Measurements from ENCODE around the gene TRPM2.

TRPM2 gene

DNA sequence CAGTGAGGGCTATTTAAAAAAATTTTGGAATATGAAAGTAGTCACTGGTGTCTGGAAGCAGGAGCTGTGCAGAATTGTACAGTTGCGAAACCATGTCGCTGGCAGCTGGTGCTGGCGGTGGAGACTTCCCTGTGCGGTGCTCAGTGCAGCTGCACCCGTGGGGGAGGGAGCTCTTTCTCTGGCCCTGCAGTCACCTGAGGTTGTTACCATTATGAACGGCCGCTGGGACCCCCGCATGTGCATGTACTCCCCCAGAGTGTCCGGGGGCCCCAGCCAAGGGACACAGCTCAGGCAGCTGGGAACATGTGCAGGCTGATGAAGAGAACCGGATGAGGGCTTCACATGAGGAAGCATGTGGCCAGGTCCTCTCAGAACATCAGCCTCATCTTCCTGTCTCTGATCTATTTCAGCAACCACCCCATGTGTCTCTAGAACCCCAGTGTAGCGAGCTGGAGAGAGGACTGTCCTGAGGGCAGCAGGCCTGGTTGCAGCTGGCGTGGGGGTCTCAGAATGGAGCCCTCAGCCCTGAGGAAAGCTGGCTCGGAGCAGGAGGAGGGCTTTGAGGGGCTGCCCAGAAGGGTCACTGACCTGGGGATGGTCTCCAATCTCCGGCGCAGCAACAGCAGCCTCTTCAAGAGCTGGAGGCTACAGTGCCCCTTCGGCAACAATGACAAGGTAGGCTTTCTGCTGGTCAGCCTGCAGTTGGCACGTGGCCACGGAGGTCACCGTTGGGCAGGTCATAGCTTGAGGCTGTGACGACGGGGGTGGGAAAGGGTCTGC lies at the start of gene TRPM2:
Gene TRPM2, plus strand, starts transcription at position 431 of the 780 bp plus-strand sequence. Its CDS starts 80 bp downstream, at position 511.
- DNase-seq (ENCODE audit: low spot score): no peak

DNA sequence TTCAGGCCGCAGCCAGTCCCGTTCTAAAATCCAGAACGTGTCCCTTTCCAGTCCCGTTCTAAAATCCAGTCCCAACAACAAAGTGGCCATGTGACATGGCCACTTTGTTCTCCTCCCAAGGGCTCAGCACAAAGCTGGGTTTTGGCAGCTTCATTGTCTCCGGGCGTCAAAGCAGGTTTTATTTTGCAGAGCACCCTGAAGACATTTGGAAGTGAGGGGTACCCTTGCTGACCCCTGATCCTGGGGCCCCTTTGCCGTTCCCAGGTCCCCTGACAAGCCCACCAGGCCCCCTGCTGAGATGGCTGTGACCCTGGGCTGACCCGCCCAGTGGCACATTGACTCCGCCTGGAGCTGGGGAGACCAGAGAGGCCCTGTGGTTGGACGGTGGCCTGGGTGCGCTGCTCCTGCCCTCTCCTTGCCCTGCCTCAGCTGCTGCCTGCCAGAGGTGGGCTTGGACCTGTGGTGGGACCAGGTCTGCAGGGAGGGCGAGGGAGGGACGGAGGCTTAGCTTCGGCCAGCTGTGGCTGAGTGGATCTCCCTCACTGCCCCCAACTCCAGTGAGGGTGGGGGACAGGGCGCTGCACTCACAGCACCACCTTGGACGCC lies 49.3 kb upstream of the TRPM2 start:
- no peak for DNase-seq (ENCODE audit: low spot score)

DNA sequence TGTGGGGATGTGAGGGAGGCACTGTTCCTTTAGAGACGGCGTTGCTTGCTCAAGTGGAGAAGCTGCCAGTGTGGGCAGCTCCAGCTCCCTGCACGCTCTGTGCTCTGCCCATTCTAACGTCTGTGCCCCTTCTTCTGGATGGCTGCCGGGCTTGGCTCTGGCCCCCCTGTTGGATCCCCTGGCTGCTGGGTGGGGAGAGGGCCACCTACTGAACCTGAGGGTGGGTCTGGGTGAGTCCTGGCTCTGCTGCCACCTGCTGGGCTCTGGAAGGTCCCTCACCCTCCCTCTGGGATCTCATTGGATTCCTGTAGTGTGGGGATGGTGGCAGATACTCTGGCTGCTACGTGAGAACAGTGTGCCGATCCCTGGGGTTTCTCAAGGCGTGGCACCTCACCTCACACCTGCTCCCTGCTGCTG lies 48.5 kb upstream of the TRPM2 start:
- DNase-seq (ENCODE audit: low spot score): peak; percentile 79

DNA sequence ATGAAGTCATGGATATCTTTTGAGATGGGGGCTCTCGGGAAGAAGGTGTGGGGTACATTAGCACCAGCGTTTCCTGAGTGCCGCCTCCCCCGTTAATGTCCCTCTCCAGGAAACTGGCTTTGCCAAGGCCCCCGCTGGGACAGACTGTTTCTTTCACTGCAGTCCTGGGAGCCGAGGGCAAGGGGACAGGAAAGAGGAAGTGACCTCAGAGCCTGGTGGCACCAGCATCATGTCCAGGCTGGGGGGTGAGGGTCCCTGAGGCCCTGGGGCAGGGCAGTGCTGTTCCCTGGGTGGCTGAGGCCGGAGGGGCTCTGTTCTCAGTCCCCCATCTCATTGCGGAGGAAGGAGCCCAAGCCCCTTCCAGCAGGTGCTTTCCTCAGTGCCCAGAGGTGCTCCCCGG lies 47.7 kb upstream of the TRPM2 start:
- DNase-seq (ENCODE audit: low spot score): no peak

DNA sequence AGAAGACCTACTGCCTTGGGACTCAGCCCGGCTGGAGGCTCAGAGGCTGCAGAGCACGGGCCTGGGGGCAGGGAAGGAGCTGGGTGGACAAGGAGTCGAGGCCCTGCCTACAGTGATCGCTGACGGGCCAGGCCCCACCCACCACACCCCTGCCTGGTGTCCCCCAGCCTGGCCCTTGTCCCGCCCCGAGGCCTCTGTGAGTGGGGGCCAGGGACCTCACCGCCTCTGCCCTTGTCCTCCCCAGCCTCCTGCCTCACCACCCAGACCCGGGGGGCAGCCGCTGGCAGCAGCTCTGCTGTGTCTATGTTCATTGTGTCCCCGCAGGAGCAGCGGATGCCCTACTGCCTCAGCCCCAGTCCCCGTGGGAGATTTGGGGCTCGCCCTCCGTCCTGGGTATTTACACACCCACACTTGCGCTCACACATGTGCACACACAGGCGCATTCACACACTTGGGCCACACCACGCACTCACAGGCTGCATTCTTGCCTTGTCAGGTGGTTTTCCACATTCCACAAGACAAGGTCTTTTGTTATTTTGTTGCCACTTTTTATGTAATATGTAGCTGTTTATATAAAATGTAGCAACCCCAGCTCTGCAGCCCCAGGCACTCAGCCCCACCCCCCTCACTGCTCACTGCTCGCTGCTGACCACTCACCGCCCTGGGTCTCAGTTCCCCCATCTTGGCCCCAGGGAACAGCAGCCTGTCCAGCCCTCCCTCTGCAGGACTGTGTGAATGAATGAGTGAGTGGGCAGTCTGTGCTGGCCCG lies 46.3 kb upstream of the TRPM2 start:
- DNase-seq (ENCODE audit: low spot score): no peak

DNA sequence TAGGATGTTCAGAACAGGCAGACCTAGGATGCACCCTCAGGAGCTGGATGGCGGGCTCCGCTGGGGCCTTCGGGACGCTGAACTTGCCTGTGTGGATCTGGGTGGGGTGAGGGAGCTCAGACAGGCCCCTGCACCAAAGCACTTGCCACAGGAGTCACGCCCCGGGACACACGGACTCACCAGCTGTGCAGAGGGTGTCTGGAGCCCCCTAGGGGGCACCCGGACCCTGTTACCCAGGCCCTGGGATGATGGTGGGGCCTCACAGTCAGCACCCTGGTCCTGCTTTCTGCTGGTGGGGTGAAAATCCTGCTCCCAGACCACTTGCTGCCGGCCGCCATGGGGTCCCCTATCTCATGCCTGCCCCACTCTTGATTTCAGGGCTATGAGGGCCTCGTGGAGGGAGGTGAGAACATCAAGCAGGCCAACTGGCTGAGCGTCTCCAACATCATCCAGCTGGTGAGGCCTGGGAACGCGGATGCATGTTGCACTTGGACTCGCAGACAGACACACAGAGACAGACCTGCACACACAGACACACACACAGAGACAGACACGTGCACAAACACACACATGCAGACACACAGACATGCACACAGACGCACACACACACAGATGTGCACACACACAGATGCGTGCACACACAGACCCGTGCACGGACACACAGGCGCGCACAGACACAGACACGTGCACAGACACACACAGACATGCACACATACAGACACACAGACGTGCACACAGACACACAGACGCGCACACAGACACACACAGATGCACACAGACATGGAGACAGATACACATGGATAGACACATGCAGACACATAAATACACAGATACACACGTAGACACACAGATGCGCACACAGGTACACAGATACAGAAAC lies 42.6 kb upstream of the TRPM2 start:
- no peak for DNase-seq (ENCODE audit: low spot score)

DNA sequence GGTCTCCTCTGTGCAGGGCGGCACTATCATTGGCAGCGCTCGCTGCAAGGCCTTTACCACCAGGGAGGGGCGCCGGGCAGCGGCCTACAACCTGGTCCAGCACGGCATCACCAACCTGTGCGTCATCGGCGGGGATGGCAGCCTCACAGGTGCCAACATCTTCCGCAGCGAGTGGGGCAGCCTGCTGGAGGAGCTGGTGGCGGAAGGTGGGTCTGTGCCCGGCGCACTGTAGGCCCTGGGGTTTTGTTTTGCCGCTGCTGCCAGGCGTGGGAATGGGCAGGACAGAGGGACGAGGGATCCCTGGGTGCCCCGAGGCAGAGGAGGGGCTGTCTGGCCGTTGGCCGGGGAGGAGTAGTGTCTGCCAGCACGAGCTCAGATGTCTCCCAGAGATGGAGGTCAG lies 41.3 kb upstream of the TRPM2 start:
- no peak for DNase-seq (ENCODE audit: low spot score)

DNA sequence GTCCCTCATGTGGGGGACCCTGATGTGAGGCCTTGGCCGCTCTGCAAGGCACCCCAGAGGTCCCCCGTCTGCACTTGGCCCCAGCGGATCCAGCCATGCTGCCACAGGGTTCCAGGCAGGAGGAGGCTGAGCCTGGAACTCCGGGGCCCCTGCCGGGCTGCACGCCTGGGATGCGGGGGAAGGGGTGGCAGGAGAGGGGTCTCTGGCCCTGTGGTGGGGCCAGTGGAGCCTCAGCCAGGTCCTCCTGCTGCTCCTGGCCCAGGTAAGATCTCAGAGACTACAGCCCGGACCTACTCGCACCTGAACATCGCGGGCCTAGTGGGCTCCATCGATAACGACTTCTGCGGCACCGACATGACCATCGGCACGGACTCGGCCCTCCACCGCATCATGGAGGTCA lies 40.7 kb upstream of the TRPM2 start:
- no peak for DNase-seq (ENCODE audit: low spot score)

DNA sequence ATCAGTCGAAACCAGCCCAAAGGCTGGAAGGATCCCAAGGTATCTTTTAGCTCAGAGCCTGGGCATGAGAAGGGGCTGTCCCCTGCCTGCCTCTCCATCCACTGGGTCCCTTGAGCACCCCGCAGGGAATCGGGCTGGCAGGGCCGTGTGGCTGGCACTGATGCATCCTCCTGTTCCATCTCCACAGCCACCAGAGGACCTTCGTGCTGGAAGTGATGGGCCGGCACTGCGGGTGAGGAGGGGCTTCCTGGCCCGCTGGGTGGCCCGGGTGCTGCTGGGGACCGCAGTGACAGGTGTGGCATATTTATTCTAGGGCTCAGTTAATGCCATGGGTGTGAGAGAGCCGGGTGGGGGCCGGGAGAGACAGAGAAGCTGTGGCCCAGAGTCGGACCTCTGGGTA lies 40.0 kb upstream of the TRPM2 start:
- no peak for DNase-seq (ENCODE audit: low spot score)

DNA sequence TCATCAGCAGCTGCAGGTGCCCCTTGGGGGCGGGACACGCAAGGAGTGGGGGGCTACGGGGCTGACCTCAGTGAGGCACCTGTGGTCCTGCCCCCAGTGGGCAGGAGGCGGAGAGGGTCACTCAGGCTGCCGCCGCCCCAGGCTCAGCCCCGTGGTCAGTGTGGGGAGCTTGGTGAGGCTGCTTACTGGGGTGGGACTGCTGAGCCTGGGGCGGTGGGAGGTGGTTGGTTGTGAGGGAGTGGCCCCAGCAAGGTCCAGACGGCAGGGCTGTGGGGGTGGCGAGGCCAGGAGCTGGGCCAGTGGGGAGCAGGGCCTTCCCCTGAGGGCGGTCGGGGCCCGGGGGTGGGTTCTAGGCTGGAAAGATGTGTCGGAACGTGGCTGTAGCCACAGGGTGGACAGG lies 39.3 kb upstream of the TRPM2 start:
- DNase-seq (ENCODE audit: low spot score): no peak

DNA sequence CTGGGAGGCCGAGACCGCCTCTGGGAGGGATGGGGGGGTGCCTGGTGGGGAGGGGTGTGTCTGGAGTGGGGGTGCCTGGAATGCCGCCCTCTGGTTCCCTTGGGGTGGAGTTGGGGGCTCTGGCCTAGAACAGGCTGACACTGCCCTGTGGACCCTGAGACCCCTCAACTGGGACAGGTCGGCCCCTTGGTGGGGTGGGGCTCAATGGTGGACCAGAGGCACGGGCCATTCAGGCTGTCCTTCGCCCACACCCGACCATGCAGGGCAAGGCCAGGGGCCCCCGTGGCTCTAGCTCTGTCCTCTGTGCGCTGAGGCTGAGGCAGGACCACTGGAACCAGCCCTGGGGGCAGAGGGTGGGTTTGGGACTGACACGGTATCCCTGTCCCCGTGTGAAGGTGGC lies 38.9 kb upstream of the TRPM2 start:
- DNase-seq (ENCODE audit: low spot score): no peak

DNA sequence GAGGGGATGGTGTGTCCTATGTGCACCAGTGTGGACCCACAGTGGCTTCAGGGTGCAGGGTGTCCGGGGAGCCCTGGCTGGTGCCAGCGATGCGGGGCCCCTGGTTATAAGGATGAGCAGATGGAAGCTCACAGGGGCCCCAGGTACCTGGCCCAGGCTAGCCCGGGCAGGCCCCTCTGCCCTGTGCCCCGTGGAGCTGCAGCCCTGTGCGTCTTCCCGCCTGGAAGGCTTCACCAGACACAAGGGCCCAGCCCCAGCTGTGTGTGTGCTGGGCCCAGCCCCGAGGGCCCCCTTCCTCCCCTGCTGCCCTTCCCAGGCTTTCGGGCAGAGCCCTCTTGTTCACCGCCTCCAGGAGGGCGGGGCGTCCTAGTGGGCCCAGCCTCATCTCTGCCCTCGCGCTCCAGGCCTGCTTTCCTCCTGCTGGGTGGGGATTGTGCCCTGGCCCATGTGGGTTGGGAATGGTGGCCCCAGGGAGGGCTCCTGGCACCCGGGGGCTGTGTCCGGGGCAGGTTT lies 37.7 kb upstream of the TRPM2 start:
- no peak for DNase-seq (ENCODE audit: low spot score)

DNA sequence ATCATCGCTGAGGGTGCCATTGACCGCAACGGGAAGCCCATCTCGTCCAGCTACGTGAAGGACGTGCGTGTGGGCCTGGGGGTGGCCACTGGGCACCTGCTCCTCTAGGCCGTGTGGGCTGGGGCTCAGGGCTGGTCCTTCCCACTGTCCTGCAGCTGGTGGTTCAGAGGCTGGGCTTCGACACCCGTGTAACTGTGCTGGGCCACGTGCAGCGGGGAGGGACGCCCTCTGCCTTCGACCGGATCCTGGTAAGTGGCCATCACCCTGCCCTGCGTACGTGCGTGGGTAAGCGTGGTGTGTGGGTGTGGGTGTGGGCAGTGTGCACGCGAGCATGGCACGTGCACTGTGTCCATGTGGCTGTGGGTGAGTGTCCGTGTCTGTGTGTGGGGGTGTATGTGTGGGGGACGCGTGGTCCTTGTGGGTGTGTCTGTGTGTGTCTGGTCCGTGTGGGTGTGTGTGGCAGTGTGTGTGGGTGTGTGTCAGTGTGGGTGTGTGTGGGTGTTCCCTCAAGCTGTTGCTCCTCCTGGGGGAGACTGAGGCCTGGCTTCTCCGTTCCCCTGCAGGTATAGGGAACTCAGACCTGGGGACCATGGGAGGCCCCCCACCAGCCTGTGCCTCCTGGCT lies 37.0 kb upstream of the TRPM2 start:
- DNase-seq (ENCODE audit: low spot score): no peak

DNA sequence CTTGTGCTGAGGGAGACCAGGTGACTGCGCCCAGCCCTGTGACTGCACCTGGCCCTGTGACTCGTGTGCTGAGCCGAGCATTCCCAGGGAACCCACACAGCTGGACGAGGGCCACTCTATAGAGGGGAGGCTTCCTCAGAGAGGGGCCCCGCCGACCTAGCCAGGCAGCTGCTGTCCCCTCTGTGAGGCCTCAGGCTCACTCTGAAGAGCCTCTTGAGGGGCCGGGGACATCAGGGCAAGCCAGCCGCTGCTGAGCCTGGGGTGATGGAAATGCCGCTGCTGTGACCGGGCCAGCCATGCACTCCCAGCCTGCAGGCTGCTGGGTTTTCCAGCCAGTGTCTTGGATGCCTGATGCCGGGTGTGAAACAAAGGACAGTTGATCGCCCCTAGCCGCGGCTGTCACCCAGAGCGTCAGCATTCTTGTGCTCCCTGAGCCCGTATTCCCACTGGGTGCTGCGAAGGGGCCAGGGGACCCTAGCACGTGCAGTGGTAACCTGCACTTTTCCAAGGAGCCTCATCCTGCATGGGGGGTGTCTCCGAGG lies 36.1 kb upstream of the TRPM2 start:
- DNase-seq (ENCODE audit: low spot score): no peak

DNA sequence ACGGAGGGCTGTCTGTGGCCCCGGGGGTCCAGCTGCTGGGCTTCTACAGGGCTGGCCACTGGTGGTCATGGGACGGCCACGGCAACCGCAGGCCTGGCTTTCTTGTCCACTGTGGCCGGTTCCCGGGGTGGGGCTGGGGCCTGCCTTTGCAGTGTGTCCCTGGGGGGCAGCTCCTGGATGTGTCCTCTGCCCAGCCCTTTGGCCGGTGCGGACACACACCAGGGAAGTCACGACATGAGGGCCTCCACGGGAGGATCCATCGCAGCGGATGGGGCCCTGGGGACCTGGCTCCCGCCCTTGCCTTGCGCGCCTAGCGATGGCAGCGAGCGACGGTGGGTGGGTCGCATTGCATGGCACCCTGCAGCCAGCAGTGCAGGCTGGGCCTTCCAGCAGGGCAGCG lies 35.5 kb upstream of the TRPM2 start:
- DNase-seq (ENCODE audit: low spot score): no peak

DNA sequence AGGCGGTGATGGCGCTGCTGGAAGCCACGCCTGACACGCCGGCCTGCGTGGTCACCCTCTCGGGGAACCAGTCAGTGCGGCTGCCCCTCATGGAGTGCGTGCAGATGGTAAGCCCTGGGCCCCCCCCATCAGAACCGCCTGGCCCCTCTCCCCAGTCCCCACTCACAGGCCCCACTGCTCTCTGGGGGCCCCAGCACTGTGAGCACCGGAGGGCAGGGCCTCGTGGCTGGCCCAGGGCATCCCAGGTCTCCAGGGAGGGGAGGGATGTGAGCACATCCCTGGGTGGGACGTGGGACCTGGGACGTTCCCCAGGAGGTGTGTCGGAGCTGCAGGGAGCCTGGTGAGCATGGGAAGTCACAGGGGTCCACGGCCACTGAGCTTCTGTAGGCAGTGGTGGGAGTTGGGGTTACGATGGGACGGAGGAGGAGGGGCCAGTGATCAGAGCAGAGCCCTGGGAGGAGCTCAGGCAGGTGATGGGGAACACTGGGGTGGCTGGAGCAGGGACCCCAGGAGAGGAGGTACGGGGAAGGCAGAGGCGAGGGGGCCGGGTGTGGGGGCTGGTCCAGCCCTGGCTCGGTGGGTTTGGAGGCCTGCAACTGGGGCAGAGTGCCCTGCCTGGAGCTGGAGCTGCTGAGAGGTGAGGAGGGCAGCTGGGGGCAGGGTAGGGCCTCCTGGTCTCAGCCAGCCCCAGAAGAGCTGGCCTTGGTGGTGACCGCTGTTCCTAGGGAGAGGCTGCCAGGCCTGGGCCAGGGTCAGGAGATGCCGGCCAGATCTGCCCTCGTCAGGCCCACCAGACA lies 34.7 kb upstream of the TRPM2 start:
- no peak for DNase-seq (ENCODE audit: low spot score)

DNA sequence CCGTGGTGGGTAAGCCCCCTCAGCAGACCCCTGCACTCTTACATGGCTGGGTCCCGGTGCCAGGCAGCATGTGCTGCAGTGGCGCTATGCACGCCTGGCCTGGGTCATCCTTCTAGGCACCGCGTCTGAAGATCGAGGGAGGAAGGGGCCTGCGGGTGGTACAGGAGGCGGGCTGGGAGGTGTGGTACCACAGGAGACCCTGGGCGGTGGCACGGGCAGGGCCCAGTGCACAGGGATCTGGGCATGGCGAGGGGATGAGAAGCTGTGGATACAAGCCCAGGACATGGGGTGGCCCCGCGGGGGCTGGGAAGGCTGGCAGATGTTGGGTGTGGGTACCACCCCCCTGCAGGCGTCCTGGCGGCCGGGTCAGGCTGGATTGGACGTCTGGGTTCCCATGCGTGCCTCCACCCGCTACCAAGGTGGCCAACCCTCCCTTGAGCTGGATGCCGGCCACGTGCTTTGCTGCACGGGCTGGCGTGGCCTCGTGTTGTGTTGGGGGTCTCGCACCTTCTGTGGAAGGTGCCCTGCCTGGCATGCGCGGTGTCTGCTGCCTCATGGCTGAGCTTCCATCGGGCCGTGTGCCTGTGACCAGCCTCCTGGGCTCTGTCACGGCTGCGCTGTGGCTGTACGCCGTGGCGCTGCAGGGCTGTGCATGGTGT lies 33.9 kb upstream of the TRPM2 start:
- DNase-seq (ENCODE audit: low spot score): no peak

DNA sequence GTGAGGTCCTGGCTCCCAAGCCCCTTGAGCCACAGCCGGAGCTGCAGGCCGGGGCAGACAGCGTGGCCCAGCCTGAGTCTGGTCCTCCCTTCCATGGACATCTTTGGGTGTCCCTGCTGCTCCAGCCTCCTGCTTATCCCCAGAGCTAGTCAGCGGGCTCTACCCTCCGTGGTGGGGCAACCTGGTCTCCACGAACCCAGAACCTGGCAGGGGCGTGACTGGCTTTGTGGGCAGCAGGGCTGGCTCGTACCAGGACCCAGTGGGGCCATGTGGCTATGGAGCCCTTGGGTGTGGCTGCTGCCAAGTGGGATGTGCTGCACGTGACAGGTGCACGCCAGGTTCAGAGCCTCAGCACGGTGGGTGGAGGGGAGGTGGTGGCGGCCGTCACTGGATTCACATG lies 32.6 kb upstream of the TRPM2 start:
- no peak for DNase-seq (ENCODE audit: low spot score)

DNA sequence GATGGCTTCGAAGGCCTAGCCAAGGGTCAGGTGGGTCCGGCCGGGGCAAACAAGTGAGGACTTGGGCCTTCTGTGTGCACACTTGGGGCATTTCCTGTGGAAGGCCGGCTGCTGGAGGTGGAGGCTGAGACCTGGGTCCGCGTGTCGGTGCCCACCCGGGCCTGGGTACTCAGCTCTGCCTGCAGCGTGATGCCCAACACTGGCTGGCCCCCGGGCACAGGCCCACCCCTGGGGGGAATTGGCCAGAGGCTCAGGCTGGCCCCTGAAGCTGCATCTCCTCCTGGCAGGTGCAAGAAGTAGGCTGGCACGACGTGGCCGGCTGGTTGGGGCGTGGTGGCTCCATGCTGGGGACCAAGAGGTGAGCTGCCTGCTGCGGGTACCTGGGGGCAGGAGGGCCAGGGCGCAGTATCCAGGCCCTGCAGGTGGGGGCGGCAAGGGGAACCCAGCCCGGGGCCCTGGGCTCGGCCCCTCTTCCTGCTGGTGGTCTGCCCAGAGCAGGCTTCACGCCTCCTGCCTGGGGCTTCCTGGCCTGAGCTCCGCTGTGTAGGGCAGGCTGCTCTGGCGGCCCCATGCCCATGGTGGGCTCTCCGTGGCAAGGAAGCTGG lies 31.5 kb upstream of the TRPM2 start:
- DNase-seq (ENCODE audit: low spot score): no peak
